ENCODE measurements around the gene EPS8L2. TPM values are rescaled to one million over a fixed set of nuclear protein-coding genes. Genes with fewer than 3 reads are reported as not detected.

Gene EPS8L2
- total and polyA plus RNA-seq, 2 experiments from 2014 or later, result 157 to 310 TPM

GRCh38 chr11:704228-704674, 1.8 kb upstream of the EPS8L2 start:
- DNase-seq (ENCODE audit: low spot score), result no peak
- Histone ChIP-seq H3K9me3 (ENCODE audit: low read depth) (no peaks in the 10 kb centered on the region), H3K79me2 (peaks cover 54% of the 10 kb centered on the region), H3K4me2 (peak overlapping the region; percentile 96), H4K20me1 (ENCODE audit: insufficient read depth, poor library complexity, severe bottlenecking) (no peaks in the 10 kb centered on the region), H3K9me2 (replicated peaks; ENCODE audit: insufficient read depth) (no peaks in the 10 kb centered on the region), H3K27me3 (no peaks in the 10 kb centered on the region), H3K36me3 (replicated peaks; ENCODE audit: insufficient read depth, low read depth) (no peaks in the 10 kb centered on the region), H2AFZ (no peak overlapping the region), H3K4me1 (ENCODE audit: insufficient read depth) (peaks cover 36% of the 10 kb centered on the region), H3K27ac (peak overlapping the region; percentile 99), H3K4me3 (no peak overlapping the region)
- 98% methylated on average over 18 of the region's 18 CpGs for WGBS (ENCODE audit: low lambda C conversion rate, missing lambda C conversion rate)
- TF ChIP-seq EZH2 (IDR thresholded peaks at IDR 0.05; ENCODE audit: borderline replicate concordance), result no peak
- TF ChIP-seq EZH2phosphoT487 (IDR thresholded peaks at IDR 0.05; ENCODE audit: low read depth, severe bottlenecking, unreplicated experiment), result no peak
- TF ChIP-seq CTCF (IDR thresholded peaks at IDR 0.05; ENCODE audit: poor library complexity), result no peak

- Histone ChIP-seq H3K9me3 (ENCODE audit: low read depth) (no peaks in the 10 kb centered on the region), H3K79me2 (peaks cover 58% of the 10 kb centered on the region), H4K20me1 (ENCODE audit: insufficient read depth, poor library complexity, severe bottlenecking) (no peaks in the 10 kb centered on the region), H3K4me2 (peak overlapping the region; percentile 96), H3K4me3 (peak overlapping the region; percentile 87), H3K27me3 (no peaks in the 10 kb centered on the region), H2AFZ (no peak overlapping the region), H3K9me2 (replicated peaks; ENCODE audit: insufficient read depth) (no peaks in the 10 kb centered on the region), H3K27ac (peak overlapping the region; percentile 99), H3K4me1 (ENCODE audit: insufficient read depth) (peaks cover 42% of the 10 kb centered on the region), H3K36me3 (replicated peaks; ENCODE audit: insufficient read depth, low read depth) (no peaks in the 10 kb centered on the region)
- 69% methylated on average over 26 of the region's 27 CpGs for WGBS (ENCODE audit: low lambda C conversion rate, missing lambda C conversion rate)
- TF ChIP-seq EZH2phosphoT487 (IDR thresholded peaks at IDR 0.05; ENCODE audit: low read depth, severe bottlenecking, unreplicated experiment), result no peak
- TF ChIP-seq CTCF (IDR thresholded peaks at IDR 0.05; ENCODE audit: poor library complexity), result no peak
- peak; percentile 75 for DNase-seq (ENCODE audit: low spot score)
Measured at GRCh38 chr11:704781-705645, 1.0 kb upstream of the EPS8L2 start.

- H3K27ac ChIP-seq, result peak overlapping the region; percentile 99
- no peaks in the 10 kb centered on the region for H4K20me1 ChIP-seq (ENCODE audit: insufficient read depth, poor library complexity, severe bottlenecking)
- 9% methylated on average over 12 of the region's 22 CpGs for WGBS (ENCODE audit: low lambda C conversion rate, missing lambda C conversion rate)
- no peaks in the 10 kb centered on the region for H3K36me3 ChIP-seq (replicated peaks; ENCODE audit: insufficient read depth, low read depth)
- peaks cover 54% of the 10 kb centered on the region for H3K79me2 ChIP-seq
- no peaks in the 10 kb centered on the region for H3K9me2 ChIP-seq (replicated peaks; ENCODE audit: insufficient read depth)
- H3K9me3 ChIP-seq (ENCODE audit: low read depth), result no peaks in the 10 kb centered on the region
- DNase-seq (ENCODE audit: low spot score), result peak; percentile 67
- TF ChIP-seq EZH2phosphoT487 (IDR thresholded peaks at IDR 0.05; ENCODE audit: low read depth, severe bottlenecking, unreplicated experiment), result no peak
- TF ChIP-seq CTCF (IDR thresholded peaks at IDR 0.05; ENCODE audit: poor library complexity), result no peak
- no peak for TF ChIP-seq EZH2 (IDR thresholded peaks at IDR 0.05; ENCODE audit: borderline replicate concordance)
- peak overlapping the region; percentile 87 for H3K4me3 ChIP-seq
- H3K4me1 ChIP-seq (ENCODE audit: insufficient read depth), result peaks cover 56% of the 10 kb centered on the region
- peak overlapping the region; percentile 96 for H3K4me2 ChIP-seq
- no peaks in the 10 kb centered on the region for H3K27me3 ChIP-seq
- no peak overlapping the region for H2AFZ ChIP-seq
Measured at GRCh38 chr11:706439-706956, 467 bp downstream of the EPS8L2 start.

Measured in hepatocyte (in vitro differentiated cells).